Bone marrow (tissue), 2 donors: Measurements from ENCODE around the gene STK32B.

Experiments used
- DNase-seq, 2 donors: peaks; one replicate each; lab custom pipeline; 2025; lab: John Stamatoyannopoulos, UW

STK32B gene

GRCh38 chr4:5532100-5532499 lies 480.8 kb downstream of the STK32B start:
- no peak for DNase-seq

GRCh38 chr4:5539584-5539983 lies 488.3 kb downstream of the STK32B start:
- no peak for DNase-seq

- no peak for DNase-seq
Measured at GRCh38 chr4:5541169-5541568, 489.9 kb downstream of the STK32B start.

- no peak for DNase-seq
Measured at GRCh38 chr4:5543681-5544080, 492.4 kb downstream of the STK32B start.

GRCh38 chr4:5544762-5545161 lies 493.5 kb downstream of the STK32B start:
- DNase-seq = no peak

GRCh38 chr4:5545271-5545670 lies 494.0 kb downstream of the STK32B start:
- no peak for DNase-seq

GRCh38 chr4:5547651-5548249 lies 496.5 kb downstream of the STK32B start:
- no peak for DNase-seq
